ENCODE results near the gene EIF3A.

- TF ChIP-seq CTCF (IDR thresholded peaks at IDR 0.05; ENCODE audit: low read depth, low read length, poor library complexity, severe bottlenecking) (no peak), EZH2phosphoT487 (IDR thresholded peaks at IDR 0.05; ENCODE audit: borderline replicate concordance, low read length) (no peak)
Observed at GRCh38 chr10:119061352-119061751, 19.3 kb downstream of the EIF3A start.
